GM23338 (cell line): ENCODE data around the gene MGLL. TPM values are rescaled to one million over a fixed set of nuclear protein-coding genes. Genes with fewer than 3 reads are reported as not detected.

Experiments used
- ATAC-seq: fragments of 200-7000 bp; cut with Tn5 transposase; 3 replicates; pipeline ENCODE4 v1.9.1; 2020
- DNase-seq: peaks from one replicate; pipeline ENCODE4 v3.0.0-alpha.2; 2015; ENCODE audit warnings: low spot score
- H2AFZ ChIP-seq: fragments of 200-600 bp; sonication (generic); 2 replicates; pipeline ENCODE4 v1.8.0; 2016; ENCODE audit warnings: antibody characterized with exemption, mild to moderate bottlenecking, moderate library complexity
- H3F3A ChIP-seq: fragments of 200-600 bp; sonication (generic); replicated peaks from 2 replicates; pipeline ENCODE4 v1.8.0; 2017; ENCODE audit warnings: antibody characterized with exemption, mixed run types, low read depth
- H3K27ac ChIP-seq: fragments of 200-600 bp; sonication (generic); 2 replicates; pipeline ENCODE4 v1.6.1; 2016; ENCODE audit warnings: low read depth
- H3K27me3 ChIP-seq: fragments of 200-600 bp; sonication (generic); 2 replicates; pipeline ENCODE4 v1.8.0; 2016; ENCODE audit warnings: mild to moderate bottlenecking, mixed run types, moderate library complexity; ENCODE audit not compliant: insufficient read depth
- H3K36me3 ChIP-seq: fragments of 200-600 bp; sonication (generic); 2 replicates; pipeline ENCODE4 v1.8.0; 2016; ENCODE audit warnings: mild to moderate bottlenecking; ENCODE audit not compliant: insufficient read depth
- H3K4me1 ChIP-seq: fragments of 200-600 bp; sonication (generic); 2 replicates; pipeline ENCODE4 v1.8.0; 2016; ENCODE audit warnings: mild to moderate bottlenecking, moderate library complexity; ENCODE audit not compliant: insufficient read depth
- H3K4me2 ChIP-seq: fragments of 200-600 bp; sonication (generic); 2 replicates; pipeline ENCODE4 v1.7.1; 2017; ENCODE audit warnings: mixed run types
- H3K4me3 ChIP-seq: fragments of 200-600 bp; sonication (generic); 2 replicates; pipeline ENCODE4 v1.6.1; 2016; ENCODE audit warnings: mixed run types
- H3K79me2 ChIP-seq: fragments of 200-600 bp; sonication (generic); replicated peaks from 2 replicates; pipeline ENCODE4 v1.8.0; 2017; ENCODE audit warnings: mild to moderate bottlenecking; ENCODE audit not compliant: insufficient read depth
- H3K9me2 ChIP-seq: fragments of 200-600 bp; sonication (generic); 2 replicates; pipeline ENCODE4 v1.8.0; 2017; ENCODE audit not compliant: insufficient read depth
- H4K20me1 ChIP-seq: fragments of 200-600 bp; sonication (generic); replicated peaks from 2 replicates; pipeline ENCODE4 v1.8.0; 2017; ENCODE audit warnings: mild to moderate bottlenecking; ENCODE audit not compliant: insufficient read depth
- H3K27ac Mint-ChIP-seq: 2 replicates; pipeline ENCODE4 v1.8.0; 2020; ENCODE audit warnings: inconsistent platforms, mild to moderate bottlenecking, moderate library complexity, mixed read lengths
- H3K27me3 Mint-ChIP-seq: 3 replicates; pipeline ENCODE4 v1.8.0; 2022; ENCODE audit warnings: low read depth, mild to moderate bottlenecking, moderate library complexity, mixed read lengths, inconsistent platforms; ENCODE audit not compliant: insufficient read depth, poor library complexity
- H3K36me3 Mint-ChIP-seq: 3 replicates; pipeline ENCODE4 v1.8.0; 2021; ENCODE audit warnings: low read depth, mild to moderate bottlenecking, inconsistent platforms, moderate library complexity, mixed read lengths
- H3K4me1 Mint-ChIP-seq: 3 replicates; pipeline ENCODE4 v1.8.0; 2020; ENCODE audit warnings: mild to moderate bottlenecking, inconsistent platforms, mixed read lengths
- H3K4me3 Mint-ChIP-seq: 3 replicates; pipeline ENCODE4 v1.8.0; 2021; ENCODE audit warnings: moderate library complexity, mild to moderate bottlenecking, inconsistent platforms, mixed read lengths
- H3K9me3 Mint-ChIP-seq: 3 replicates; pipeline ENCODE4 v1.8.0; 2020; ENCODE audit warnings: moderate library complexity, mild to moderate bottlenecking, inconsistent platforms, mixed read lengths
- CREB1 ChIP-seq: fragments of 250-450 bp; sonication (Bioruptor Pico); IDR thresholded peaks from 2 replicates; pipeline ENCODE4 v1.5.0; 2020; ENCODE audit warnings: low read depth, mild to moderate bottlenecking, moderate library complexity
- ETS1 ChIP-seq: IDR thresholded peaks from 2 replicates; pipeline ENCODE4 v1.6.1; 2016; ENCODE audit warnings: antibody characterized with exemption
- EZH2 ChIP-seq: fragments of 200-600 bp; sonication (generic); IDR thresholded peaks from one replicate; pipeline ENCODE4 v1.8.0; 2017; ENCODE audit warnings: antibody characterized with exemption, mild to moderate bottlenecking, low read depth; ENCODE audit not compliant: unreplicated experiment
- EZH2phosphoT487 ChIP-seq: fragments of 200-600 bp; sonication (generic); IDR thresholded peaks from one replicate; pipeline ENCODE4 v1.8.1; 2018; ENCODE audit warnings: antibody characterized with exemption; ENCODE audit not compliant: unreplicated experiment
- JUNB ChIP-seq: IDR thresholded peaks from one replicate; pipeline ENCODE4 v1.6.1; 2016; ENCODE audit warnings: antibody characterized with exemption; ENCODE audit not compliant: unreplicated experiment
- POLR2AphosphoS5 ChIP-seq: IDR thresholded peaks from 2 replicates; pipeline ENCODE4 v1.6.1; 2016; ENCODE audit warnings: antibody characterized with exemption, low read depth
- STAT1 ChIP-seq: IDR thresholded peaks from one replicate; pipeline ENCODE4 v1.6.1; 2016; ENCODE audit warnings: antibody characterized with exemption; ENCODE audit not compliant: unreplicated experiment
- ZNF114 ChIP-seq: fragments of 250-450 bp; sonication (Bioruptor Pico); IDR thresholded peaks from 2 replicates; pipeline ENCODE4 v1.5.0; 2020; ENCODE audit warnings: mild to moderate bottlenecking, moderate library complexity
- ZNF331 ChIP-seq: fragments of 250-450 bp; sonication (Bioruptor Pico); IDR thresholded peaks from 2 replicates; pipeline ENCODE4 v1.5.0; 2020; ENCODE audit warnings: low read depth, mild to moderate bottlenecking, moderate library complexity
- ZNF462 ChIP-seq: fragments of 250-450 bp; sonication (Bioruptor Pico); IDR thresholded peaks from 2 replicates; pipeline ENCODE4 v1.5.0; 2020; ENCODE audit warnings: mild to moderate bottlenecking, moderate library complexity
- polyA plus RNA-seq: library from polyadenylated mRNA; unstranded; fragments of >200 nt; fragmentation: Nextera tagmentation; extraction: Ambion mirVana; gene quantifications from 2 replicates; pipeline ENCODE4 v1.2.1, GENCODE V29; 2016
- total RNA-seq: library from RNA; depleted of rRNA; stranded (reverse); fragments of >200 nt; shearing (Covaris generic); gene quantifications from 2 replicates; pipeline ENCODE4 v1.2.3, GENCODE V29; 2014

Gene MGLL
- total and polyA plus RNA-seq, 2 experiments from 2014 or later = 0.71 to 0.83 TPM

- H3F3A ChIP-seq = no peaks in the 10 kb centered on the region
- no peak for TF ChIP-seq ZNF114
- TF ChIP-seq JUNB = no peak
- no peak for TF ChIP-seq STAT1
- TF ChIP-seq POLR2AphosphoS5 = no peak
- no peak for TF ChIP-seq EZH2
- TF ChIP-seq EZH2phosphoT487 = no peak
- no peak for TF ChIP-seq ETS1
- TF ChIP-seq CREB1 (CRISPR knock-in tag) = no peak
- TF ChIP-seq ZNF331 = no peak
- no peak for ATAC-seq
- H3K9me2 ChIP-seq = no peaks in the 10 kb centered on the region
- no peak overlapping the region for H3K4me2 ChIP-seq
- H3K9me3 Mint-ChIP-seq = no peaks in the 10 kb centered on the region; the same call in 2 of the 3 replicates
- no peak overlapping the region for H3K4me3 ChIP-seq
- H3K4me1 Mint-ChIP-seq = no peaks in the 10 kb centered on the region; the same call in 2 of the 3 replicates
- H3K27ac ChIP-seq = no peak overlapping the region
- no peaks in the 10 kb centered on the region for H3K4me1 ChIP-seq
- H3K36me3 Mint-ChIP-seq = no peaks in the 10 kb centered on the region
- H3K27ac Mint-ChIP-seq = no peak overlapping the region
- H3K4me3 Mint-ChIP-seq = no peak overlapping the region
- H2AFZ ChIP-seq = no peak overlapping the region
- H3K36me3 ChIP-seq = no peaks in the 10 kb centered on the region
- H3K27me3 Mint-ChIP-seq = peaks cover 5% of the 10 kb centered on the region
- no peaks in the 10 kb centered on the region for H3K79me2 ChIP-seq
- H3K27me3 ChIP-seq = no peaks in the 10 kb centered on the region
- no peak for DNase-seq
- no peaks in the 10 kb centered on the region for H4K20me1 ChIP-seq
Measured at GRCh38 chr3:127755305-127755681, 67.0 kb downstream of the MGLL start.

- Histone ChIP-seq H4K20me1 (no peaks in the 10 kb centered on the region), H3K4me2 (no peak overlapping the region), H2AFZ (no peak overlapping the region), H3F3A (no peaks in the 10 kb centered on the region), H3K4me1 (no peaks in the 10 kb centered on the region), H3K36me3 (no peaks in the 10 kb centered on the region), H3K4me3 (no peak overlapping the region), H3K27ac (no peak overlapping the region), H3K9me2 (no peaks in the 10 kb centered on the region), H3K79me2 (no peaks in the 10 kb centered on the region), H3K27me3 (no peaks in the 10 kb centered on the region)
- Mint-ChIP-seq H3K27me3 (peaks cover 5% of the 10 kb centered on the region), H3K36me3 (no peaks in the 10 kb centered on the region), H3K9me3 (no peaks in the 10 kb centered on the region; the same call in 2 of the 3 replicates), H3K4me1 (peaks cover 1% of the 10 kb centered on the region), H3K4me3 (no peak overlapping the region), H3K27ac (no peak overlapping the region)
- ATAC-seq (peak; percentile 80), DNase-seq (no peak)
- TF ChIP-seq POLR2AphosphoS5 (no peak), ZNF462 (CRISPR knock-in tag) (no peak), ZNF114 (no peak), CREB1 (CRISPR knock-in tag) (no peak), ETS1 (no peak), ZNF331 (no peak), JUNB (no peak)
Measured at GRCh38 chr3:127754411-127755304, 67.7 kb downstream of the MGLL start.
